Common myeloid progenitor, CD34-positive (primary cell): ENCODE results near the gene ZNF608.
A peak's percentile ranks its signal among the peaks of the same experiment; 100 is the strongest.

Source experiments
- CTCF ChIA-PET: fragments of 350-600 bp; sonication (Branson Sonifier 250); formaldehyde crosslinking; loops from one replicate; lab custom pipeline; 2021; ENCODE audit warnings: antibody characterized with exemption; lab: Charles Lee
- POLR2A ChIA-PET: fragments of 350-600 bp; sonication (Branson Sonifier 250); formaldehyde crosslinking; loops from one replicate; lab custom pipeline; 2021; ENCODE audit warnings: antibody characterized with exemption; lab: Charles Lee
- DNase-seq, 3 donors: peaks; one replicate each; pipeline versions ENCODE4 v3.0.0 to v3.0.0-alpha.2; 2013
- H3K27ac ChIP-seq, 2 experiments: 1 replicate in 1 of 2; 2 replicates in 1 of 2; pipeline ENCODE4 v1.7.0; 2013; ENCODE audit warnings: inconsistent platforms in 2 of 2, low read length in 2 of 2, mild to moderate bottlenecking in 2 of 2, low read depth in 1 of 2, moderate library complexity in 1 of 2; ENCODE audit not compliant: severe bottlenecking in 2 of 2, insufficient read depth in 1 of 2, poor library complexity in 1 of 2
- H3K27me3 ChIP-seq, 5 experiments: replicated peaks in 2 of 5; 1 replicate in 3 of 5; 2 replicates in 2 of 5; pipeline versions ENCODE4 v1.6.1 to v1.7.0; 2013; ENCODE audit warnings: low read length in 4 of 5, mild to moderate bottlenecking in 2 of 5, moderate library complexity in 2 of 5, inconsistent platforms in 1 of 5; ENCODE audit not compliant: insufficient read depth in 5 of 5, control insufficient read depth in 4 of 5
- H3K36me3 ChIP-seq, 4 experiments: 1 replicate in 2 of 4; 2 replicates in 2 of 4; pipeline versions ENCODE4 v1.6.1 to v1.7.0; 2013; ENCODE audit warnings: low read length in 3 of 4, control low read depth in 1 of 4, mild to moderate bottlenecking in 1 of 4; ENCODE audit not compliant: control insufficient read depth in 4 of 4, insufficient read depth in 4 of 4
- H3K4me1 ChIP-seq, 4 experiments: 1 replicate in 3 of 4; 2 replicates in 1 of 4; pipeline versions ENCODE4 v1.6.1 to v1.7.1; 2013; ENCODE audit warnings: low read length in 3 of 4, mild to moderate bottlenecking in 3 of 4, control low read depth in 1 of 4, inconsistent platforms in 1 of 4, moderate library complexity in 1 of 4; ENCODE audit not compliant: control insufficient read depth in 4 of 4, insufficient read depth in 4 of 4; ENCODE audit errors: control extremely low read depth in 1 of 4
- H3K4me3 ChIP-seq, 7 experiments: 1 replicate in 4 of 7; 2 replicates in 3 of 7; pipeline versions ENCODE4 v1.5.1 to v1.7.0; 2013; ENCODE audit warnings: mild to moderate bottlenecking in 7 of 7, low read length in 6 of 7, moderate library complexity in 6 of 7, inconsistent platforms in 2 of 7, low read depth in 2 of 7, control low read depth in 1 of 7; ENCODE audit not compliant: insufficient read depth in 4 of 7, control insufficient read depth in 1 of 7; ENCODE audit errors: extremely low read depth in 1 of 7
- H3K9me3 ChIP-seq, 5 experiments: 1 replicate in 4 of 5; 2 replicates in 1 of 5; pipeline versions ENCODE4 v1.6.1 to v1.7.1; 2013; ENCODE audit warnings: low read length in 4 of 5, mild to moderate bottlenecking in 2 of 5, inconsistent platforms in 1 of 5, low read depth in 1 of 5, moderate library complexity in 1 of 5; ENCODE audit not compliant: control insufficient read depth in 4 of 5, insufficient read depth in 2 of 5; ENCODE audit errors: control extremely low read depth in 1 of 5
- WGBS: methylation state at CpG from one replicate; pipeline ENCODE4 v1.1.5; 2013; ENCODE audit not compliant: insufficient coverage; 5-methylcytosine and 5-hydroxymethylcytosine counted together

Gene ZNF608

DNA sequence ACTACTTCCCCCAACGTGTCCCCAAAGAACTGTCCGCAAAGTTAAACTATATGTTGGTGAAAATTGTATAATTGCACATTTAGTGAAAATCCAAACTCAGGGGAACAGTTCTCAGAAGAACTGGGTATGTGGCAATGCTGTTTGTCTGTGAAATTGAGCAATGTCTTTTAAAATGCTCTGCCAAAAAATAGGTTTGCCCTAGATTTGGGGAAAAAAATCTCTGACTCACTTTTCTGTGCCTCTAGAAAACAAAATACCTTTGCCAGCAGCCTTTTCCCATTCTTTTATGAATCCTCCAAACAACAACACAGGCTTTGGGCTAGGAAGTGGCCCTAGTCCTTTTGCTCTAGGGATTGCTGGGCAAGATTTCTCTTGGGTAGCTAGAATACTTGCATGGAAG lies 37.4 kb upstream of the ZNF608 start:
- Histone ChIP-seq H3K27ac (no peak overlapping the region), H3K4me1 (no peaks in the 10 kb centered on the region), H3K36me3 (no peaks in the 10 kb centered on the region), H3K9me3 (peaks cover 0 to 2% (median 0%) of the 10 kb centered on the region in 5 experiments), H3K27me3 (no peaks in the 10 kb centered on the region), H3K4me3 (no peak overlapping the region)
- ChIA-PET CTCF (no interaction called here), POLR2A (no interaction called here)
- no peak for DNase-seq
- 100% methylated on average over 1 of the region's 2 CpGs for WGBS

DNA sequence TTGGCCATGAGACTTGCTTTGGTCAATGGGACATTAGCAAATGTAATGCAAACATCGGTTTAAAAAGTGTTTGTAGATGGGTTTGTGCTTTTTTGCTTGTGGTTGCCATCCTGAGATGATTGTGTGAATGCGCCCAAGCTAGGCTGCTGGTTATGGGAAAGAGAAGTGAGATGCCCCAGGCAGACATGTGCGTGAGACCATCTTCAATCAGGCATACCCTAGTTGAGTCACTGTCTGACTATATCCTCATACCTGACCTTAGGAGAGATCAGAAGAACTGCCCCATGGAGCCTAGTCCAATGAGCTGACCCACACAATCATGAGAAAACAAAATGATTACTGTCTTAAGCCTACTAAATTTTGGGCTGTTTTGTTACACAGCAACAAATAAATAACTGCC lies 36.8 kb upstream of the ZNF608 start:
- H3K4me3 ChIP-seq = no peak overlapping the region
- H3K4me1 ChIP-seq = no peaks in the 10 kb centered on the region
- no peaks in the 10 kb centered on the region for H3K36me3 ChIP-seq
- H3K27ac ChIP-seq = no peak overlapping the region
- ChIA-PET CTCF (no interaction called here), POLR2A (no interaction called here)
- WGBS = 80% methylated on average over 2 of the region's 3 CpGs
- DNase-seq = no peak
- peaks cover 0 to 2% (median 0%) of the 10 kb centered on the region in 5 experiments for H3K9me3 ChIP-seq
- no peaks in the 10 kb centered on the region for H3K27me3 ChIP-seq

DNA sequence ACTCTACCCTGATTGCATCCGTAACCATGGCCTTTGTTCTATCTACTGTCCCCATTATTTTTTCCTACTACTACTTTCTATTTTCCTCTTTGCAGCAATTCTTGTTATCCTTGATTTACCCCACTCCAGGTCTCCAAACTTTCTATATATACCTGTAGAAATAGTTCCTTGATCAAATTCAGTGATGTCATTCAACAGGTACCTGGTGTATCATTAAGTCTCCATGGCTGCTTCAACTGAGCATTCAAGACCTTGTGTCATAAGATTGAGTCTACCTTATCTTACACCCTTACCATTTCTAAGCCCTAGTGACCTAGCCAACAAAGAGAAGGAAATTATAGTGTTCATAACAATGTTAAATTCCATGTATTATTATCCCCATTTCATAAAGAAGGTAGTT lies 35.8 kb upstream of the ZNF608 start:
- Histone ChIP-seq H3K27ac (no peak overlapping the region), H3K4me3 (no peak overlapping the region), H3K4me1 (no peaks in the 10 kb centered on the region), H3K9me3 (peaks cover 0 to 2% (median 0%) of the 10 kb centered on the region in 5 experiments), H3K27me3 (no peaks in the 10 kb centered on the region), H3K36me3 (no peaks in the 10 kb centered on the region)
- ChIA-PET CTCF (no interaction called here), POLR2A (no interaction called here)
- 100% methylated on average over 1 of the region's 1 CpG for WGBS
- no peak for DNase-seq

DNA sequence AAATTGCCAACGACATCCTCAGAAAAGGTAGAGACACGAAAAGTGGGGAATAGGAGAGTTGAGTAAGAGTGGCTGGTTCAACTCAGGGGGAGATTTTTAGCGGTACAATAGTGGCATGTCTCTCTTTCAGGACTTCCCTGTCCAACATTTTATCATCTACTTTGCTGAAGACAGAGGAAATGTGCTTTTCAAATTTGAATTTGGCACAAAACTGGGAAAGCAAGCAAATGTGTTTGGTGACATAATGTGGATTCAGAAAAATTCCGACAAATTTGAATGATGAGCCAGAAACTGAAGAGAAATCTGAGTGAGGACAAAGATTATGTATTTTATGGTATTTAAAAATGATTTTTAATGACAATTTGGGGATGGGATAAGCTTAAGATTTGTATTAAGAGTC lies 33.6 kb upstream of the ZNF608 start:
- H3K4me1 ChIP-seq = peaks cover 0 to 1% (median 0%) of the 10 kb centered on the region in 4 experiments

DNA sequence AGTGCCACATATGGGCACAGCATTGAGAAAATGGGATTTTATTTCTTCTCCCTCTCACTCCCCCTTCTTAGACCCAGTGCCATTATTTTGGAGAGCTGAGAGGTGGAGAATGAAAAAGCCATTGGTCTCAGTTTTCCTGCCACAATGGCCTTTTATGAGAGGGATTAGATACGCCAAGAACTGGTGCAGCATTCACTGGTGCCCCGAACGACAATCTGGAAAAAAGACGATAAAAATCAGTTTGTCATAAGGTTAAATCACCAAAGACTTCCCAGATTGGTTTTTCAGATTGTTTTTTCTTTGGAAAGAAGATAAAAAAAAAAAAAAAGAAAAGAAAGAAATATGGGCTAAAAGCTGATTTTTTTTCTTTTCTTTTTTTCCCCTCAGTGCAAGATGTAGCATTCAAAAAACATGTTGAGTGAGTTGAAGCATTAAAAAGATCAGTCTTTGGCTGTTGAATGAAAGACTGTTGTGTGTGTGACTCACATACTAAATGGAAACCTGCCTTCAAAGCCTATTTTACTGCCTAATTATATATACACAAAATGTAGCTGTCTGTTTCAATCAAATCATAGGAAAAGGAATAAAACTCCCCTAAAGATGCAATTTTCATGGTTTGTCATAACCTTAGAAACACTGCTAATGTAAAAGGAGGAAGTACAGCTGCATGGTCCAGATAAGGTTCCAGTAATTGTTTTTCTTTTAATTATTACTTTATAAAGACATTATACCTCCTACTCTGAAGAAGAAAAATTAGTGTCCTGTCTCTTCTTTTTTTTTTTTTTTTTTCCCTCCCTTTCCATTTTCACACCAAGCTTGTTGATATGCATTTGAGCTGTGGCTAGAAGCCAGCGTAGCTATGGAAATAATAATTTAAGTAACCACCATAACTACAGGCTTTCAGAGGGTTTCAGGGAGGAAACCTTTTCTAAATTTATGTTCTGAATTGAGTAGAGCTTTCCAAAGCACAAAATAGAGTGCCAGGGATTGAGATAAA lies 27.2 kb upstream of the ZNF608 start:
- H3K9me3 ChIP-seq = no peaks in the 10 kb centered on the region
- H3K4me1 ChIP-seq = peaks cover 2 to 15% (median 8%) of the 10 kb centered on the region in 4 experiments
- peak overlapping the region in 3 of 7 experiments; percentile 10 to 40 (median 33) for H3K4me3 ChIP-seq
- DNase-seq = peak; percentile 65 to 96 (median 91)
- ChIA-PET POLR2A (interaction anchor here (0.6 to 0.7 kb wide), 2 partner anchors 152 to 758 kb away, joined by 3 to 5 read pairs; no protein-coding TSS in a partner anchor), CTCF (interaction anchor here (1.1 to 3.5 kb wide), 2 partner anchors 24 to 29 kb away, joined by 3 to 12 read pairs; no protein-coding TSS in a partner anchor)
- no peaks in the 10 kb centered on the region for H3K27me3 ChIP-seq
- WGBS = 86% methylated on average over 1 of the region's 5 CpGs
- no peaks in the 10 kb centered on the region for H3K36me3 ChIP-seq
- H3K27ac ChIP-seq = peak overlapping the region in 1 of 2 experiments; percentile 52

More for the DNA sequence above, 33.6 kb upstream of the ZNF608 start:
- Histone ChIP-seq H3K27me3 (no peaks in the 10 kb centered on the region), H3K36me3 (no peaks in the 10 kb centered on the region), H3K9me3 (peaks cover 0 to 2% (median 0%) of the 10 kb centered on the region in 5 experiments), H3K4me3 (no peak overlapping the region), H3K27ac (no peak overlapping the region)
- ChIA-PET CTCF (no interaction called here), POLR2A (no interaction called here)
- WGBS = 91% methylated on average over 1 of the region's 4 CpGs
- no peak for DNase-seq

DNA sequence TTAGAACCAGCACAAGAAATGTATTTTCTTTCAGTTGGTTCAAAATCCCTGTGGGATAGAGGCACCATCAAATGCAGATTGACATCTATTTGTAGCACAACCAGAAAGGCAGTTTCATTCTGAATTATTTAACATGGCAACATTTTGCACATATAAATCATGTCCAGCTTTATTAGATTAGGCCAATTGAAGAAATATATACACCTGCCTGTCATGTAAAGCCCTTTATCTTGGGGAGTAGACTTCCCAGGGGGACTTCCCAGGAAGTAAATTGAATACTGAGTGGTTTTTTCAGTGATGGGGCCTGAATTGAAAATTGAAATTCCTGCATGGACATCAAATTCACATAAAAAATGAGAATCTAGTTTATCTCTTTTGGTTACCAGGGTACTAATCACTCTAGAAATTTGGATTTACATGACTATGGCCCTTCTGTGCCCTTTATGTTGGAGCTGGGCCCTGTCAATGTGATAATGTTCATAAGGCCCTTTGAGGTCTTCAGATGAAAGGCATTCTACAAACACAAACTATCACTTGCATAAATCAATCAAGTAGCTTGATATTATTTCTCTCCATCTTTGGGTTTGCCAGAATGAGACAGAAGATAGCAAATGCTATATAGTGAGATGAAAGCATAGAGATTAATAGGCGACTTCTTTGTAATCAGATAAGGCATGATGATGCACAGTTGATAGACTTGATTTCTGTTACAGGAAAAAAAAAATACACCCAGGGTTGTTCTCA lies 26.2 kb upstream of the ZNF608 start:
- Histone ChIP-seq H3K9me3 (no peaks in the 10 kb centered on the region), H3K36me3 (no peaks in the 10 kb centered on the region), H3K27ac (no peak overlapping the region), H3K4me3 (no peak overlapping the region), H3K27me3 (no peaks in the 10 kb centered on the region), H3K4me1 (peaks cover 2 to 15% (median 8%) of the 10 kb centered on the region in 4 experiments)
- CTCF ChIA-PET = interaction anchor here (3.5 kb wide), 1 partner anchor 23 kb away, joined by 12 read pairs; no protein-coding TSS in a partner anchor
- POLR2A ChIA-PET = no interaction called here
- peak in 1 of 3 donors; percentile 4 for DNase-seq
- 80% methylated on average over 1 of the region's 1 CpG for WGBS
